GM13977 (cell line): ENCODE data around the gene C6orf52.

Source experiments
- DNase-seq: peaks from one replicate; pipeline ENCODE4 v3.0.0; 2012; ENCODE audit warnings: low spot score
- in situ Hi-C: fragments of 300-500 bp; cut with MboI; formaldehyde crosslinking; loops from one replicate; pipeline ENCODE4 v1.12.0; 2022; ENCODE audit warnings: low sequenced_read_pairs, low pct_unique_long_range_greater_than_20kb, mixed read lengths, inconsistent platforms; ENCODE audit not compliant: unreplicated experiment
- TF ChIP-seq, protein P1 (sequence below): IDR thresholded peaks from 2 replicates; pipeline ENCODE4 v1.5.1; 2012; ENCODE audit warnings: mild to moderate bottlenecking, control low read depth; ENCODE audit not compliant: insufficient read depth; ENCODE audit errors: extremely low read depth, missing control alignments

The C6orf52 gene

DNA sequence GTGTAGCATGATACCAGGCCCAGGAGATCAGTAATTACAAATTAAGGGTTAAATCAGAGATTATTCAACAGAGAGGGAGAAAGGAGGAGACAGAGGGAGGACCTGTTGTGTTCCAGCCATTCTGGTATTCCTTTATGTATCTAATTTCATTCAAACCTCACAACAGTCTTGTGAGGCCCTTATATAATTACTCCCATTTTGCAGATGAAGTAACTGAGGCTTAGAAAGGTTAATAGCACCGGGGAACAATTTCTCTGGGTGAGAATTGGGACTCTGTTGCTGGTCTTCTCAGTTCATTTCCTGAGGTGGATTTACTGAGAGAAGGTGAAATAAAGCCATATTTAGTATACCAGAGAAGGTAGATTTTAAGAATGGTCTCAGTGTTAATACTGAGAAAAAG lies 66.6 kb downstream of the C6orf52 start:
- in situ Hi-C loops = no loop called here
- no peak for DNase-seq

DNA sequence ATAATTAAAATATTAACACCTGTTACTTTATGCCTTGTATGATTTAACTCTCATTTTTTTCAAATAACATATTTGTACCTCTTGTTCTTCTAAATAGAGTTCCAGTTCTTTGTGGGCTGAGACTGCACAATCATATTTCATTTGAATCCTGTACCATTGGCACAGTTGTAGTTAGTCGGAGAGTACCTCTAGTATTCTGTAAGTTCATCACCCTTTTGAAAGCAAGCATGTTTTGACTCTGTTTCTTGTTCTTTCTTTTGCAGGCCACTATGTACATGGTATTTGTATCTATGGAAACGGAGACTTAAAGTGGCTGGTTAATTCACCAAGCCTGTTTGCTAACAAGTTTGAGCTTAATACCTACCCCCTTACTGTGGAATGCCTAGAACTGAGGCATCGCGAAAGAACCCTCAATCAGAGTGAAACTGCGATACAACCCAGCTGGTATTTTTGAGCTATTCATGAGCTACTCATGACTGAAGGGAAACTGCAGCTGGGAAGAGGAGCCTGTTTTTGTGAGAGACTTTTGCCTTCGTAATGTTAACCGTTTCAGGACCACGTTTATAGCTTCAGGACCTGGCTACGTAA lies 68.2 kb downstream of the C6orf52 start:
- TF ChIP-seq, protein P1, sequence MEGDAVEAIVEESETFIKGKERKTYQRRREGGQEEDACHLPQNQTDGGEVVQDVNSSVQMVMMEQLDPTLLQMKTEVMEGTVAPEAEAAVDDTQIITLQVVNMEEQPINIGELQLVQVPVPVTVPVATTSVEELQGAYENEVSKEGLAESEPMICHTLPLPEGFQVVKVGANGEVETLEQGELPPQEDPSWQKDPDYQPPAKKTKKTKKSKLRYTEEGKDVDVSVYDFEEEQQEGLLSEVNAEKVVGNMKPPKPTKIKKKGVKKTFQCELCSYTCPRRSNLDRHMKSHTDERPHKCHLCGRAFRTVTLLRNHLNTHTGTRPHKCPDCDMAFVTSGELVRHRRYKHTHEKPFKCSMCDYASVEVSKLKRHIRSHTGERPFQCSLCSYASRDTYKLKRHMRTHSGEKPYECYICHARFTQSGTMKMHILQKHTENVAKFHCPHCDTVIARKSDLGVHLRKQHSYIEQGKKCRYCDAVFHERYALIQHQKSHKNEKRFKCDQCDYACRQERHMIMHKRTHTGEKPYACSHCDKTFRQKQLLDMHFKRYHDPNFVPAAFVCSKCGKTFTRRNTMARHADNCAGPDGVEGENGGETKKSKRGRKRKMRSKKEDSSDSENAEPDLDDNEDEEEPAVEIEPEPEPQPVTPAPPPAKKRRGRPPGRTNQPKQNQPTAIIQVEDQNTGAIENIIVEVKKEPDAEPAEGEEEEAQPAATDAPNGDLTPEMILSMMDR = no peak
- in situ Hi-C loops = no loop called here
- no peak for DNase-seq

More for the DNA sequence above, 66.6 kb downstream of the C6orf52 start:
- TF ChIP-seq, protein P1 = no peak

DNA sequence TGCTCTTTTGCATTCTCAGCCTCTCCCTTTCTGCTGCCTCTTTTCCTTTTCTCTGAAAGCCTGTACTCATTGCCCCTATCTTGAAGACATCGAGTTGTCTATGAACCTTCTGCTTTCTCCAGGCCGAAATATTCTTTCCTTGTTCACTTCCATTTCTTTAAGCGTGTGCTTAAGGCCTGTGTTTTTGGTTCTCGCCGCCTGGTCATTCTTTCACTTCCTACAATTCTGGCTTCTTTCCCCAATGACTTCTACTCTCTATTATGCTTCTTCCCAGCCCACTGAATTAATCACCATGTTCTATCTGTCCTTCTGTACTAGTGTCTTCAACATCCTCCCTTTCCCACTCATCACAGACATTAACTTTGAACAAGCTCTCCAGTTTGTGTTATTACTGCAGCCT lies 69.6 kb downstream of the C6orf52 start:
- TF ChIP-seq, protein P1 = no peak
- DNase-seq = no peak
- in situ Hi-C loops = no loop called here

DNA sequence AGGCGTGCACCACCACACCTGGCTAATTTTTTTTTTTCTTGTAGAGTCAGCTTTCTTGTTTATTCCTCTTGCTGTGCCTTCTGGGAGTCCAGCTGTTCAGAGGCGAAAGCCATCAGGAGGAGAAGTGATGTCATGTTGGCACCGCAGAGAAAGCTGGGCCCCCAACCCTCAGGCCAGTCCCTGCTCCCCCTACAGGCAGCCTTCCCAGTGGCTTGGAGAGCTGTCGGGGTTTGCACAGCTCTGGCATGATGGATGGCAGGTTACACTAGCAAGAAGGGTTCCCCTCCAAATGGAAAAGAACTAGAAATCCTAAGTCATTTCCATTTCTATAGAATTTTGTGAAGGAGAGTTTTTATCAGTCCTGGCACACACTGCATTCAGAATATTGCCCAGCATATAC lies 72.6 kb downstream of the C6orf52 start:
- TF ChIP-seq, protein P1 = no peak
- no peak for DNase-seq
- in situ Hi-C loops = no loop called here
